H9 (cell line): ENCODE data around the gene CD68. TPM values are rescaled to one million over a fixed set of nuclear protein-coding genes. Genes with fewer than 3 reads are reported as not detected.

Experiments
- DNase-seq: peaks from one replicate; pipeline ENCODE4 v3.0.0-alpha.2; 2017
- H2AFZ ChIP-seq: one replicate; pipeline ENCODE4 v1.6.1; 2013; ENCODE audit warnings: mild to moderate bottlenecking, low read length, control low read depth, moderate library complexity
- H2AK5ac ChIP-seq: 2 replicates; pipeline ENCODE4 v1.6.1; 2013; ENCODE audit warnings: low read length, control low read depth, mixed read lengths; ENCODE audit not compliant: insufficient read length
- H2BK120ac ChIP-seq: one replicate; pipeline ENCODE4 v1.6.1; 2013; ENCODE audit warnings: low read depth, mild to moderate bottlenecking, low read length, control low read depth, inconsistent platforms; ENCODE audit not compliant: poor library complexity, severe bottlenecking
- H2BK12ac ChIP-seq: 2 replicates; pipeline ENCODE4 v1.6.1; 2013; ENCODE audit warnings: low read length, control low read depth, mixed read lengths, low read depth; ENCODE audit not compliant: insufficient read length
- H2BK15ac ChIP-seq: 2 replicates; pipeline ENCODE4 v1.6.1; 2013; ENCODE audit warnings: low read depth, low read length, control low read depth
- H2BK20ac ChIP-seq: one replicate; pipeline ENCODE4 v1.6.1; 2013; ENCODE audit warnings: low read depth, mild to moderate bottlenecking, low read length, control low read depth, inconsistent platforms; ENCODE audit not compliant: poor library complexity, severe bottlenecking
- H2BK5ac ChIP-seq: 2 replicates; pipeline ENCODE4 v1.6.1; 2013; ENCODE audit warnings: low read length, control low read depth, mixed read lengths; ENCODE audit not compliant: insufficient read length
- H3K14ac ChIP-seq: 2 replicates; pipeline ENCODE4 v1.6.1; 2013; ENCODE audit warnings: low read length, control low read depth; ENCODE audit not compliant: insufficient read depth
- H3K18ac ChIP-seq: 2 replicates; pipeline ENCODE4 v1.6.1; 2013; ENCODE audit warnings: low read depth, mild to moderate bottlenecking, mixed read lengths, low read length, control low read depth; ENCODE audit not compliant: insufficient read length
- H3K23ac ChIP-seq: 2 replicates; pipeline ENCODE4 v1.6.1; 2013; ENCODE audit warnings: low read length, control low read depth, mixed read lengths, low read depth; ENCODE audit not compliant: insufficient read length
- H3K23me2 ChIP-seq: 2 replicates; pipeline ENCODE4 v1.6.1; 2013; ENCODE audit warnings: low read depth, mild to moderate bottlenecking, mixed read lengths, low read length, control low read depth; ENCODE audit not compliant: insufficient read length, poor library complexity, severe bottlenecking
- H3K27ac ChIP-seq: 2 replicates; pipeline ENCODE4 v1.5.1; 2013; ENCODE audit warnings: low read length, control low read depth, mixed read lengths, low read depth; ENCODE audit not compliant: insufficient read length
- H3K27me3 ChIP-seq: 2 replicates; pipeline ENCODE4 v1.6.1; 2013; ENCODE audit warnings: low read length, control low read depth, inconsistent platforms; ENCODE audit not compliant: insufficient read depth
- H3K4ac ChIP-seq: 2 replicates; pipeline ENCODE4 v1.6.1; 2013; ENCODE audit warnings: low read depth, mild to moderate bottlenecking, control low read depth, inconsistent platforms, low read length, moderate library complexity
- H3K4me1 ChIP-seq: 2 replicates; pipeline ENCODE4 v1.6.1; 2013; ENCODE audit warnings: low read length, control low read depth, inconsistent platforms; ENCODE audit not compliant: insufficient read depth
- H3K4me2 ChIP-seq: 2 replicates; pipeline ENCODE4 v1.6.1; 2013; ENCODE audit warnings: low read length, control low read depth, mixed read lengths; ENCODE audit not compliant: insufficient read length, insufficient read depth
- H3K56ac ChIP-seq: 2 replicates; pipeline ENCODE4 v1.6.1; 2013; ENCODE audit warnings: low read depth, mild to moderate bottlenecking, mixed read lengths, low read length, control low read depth; ENCODE audit not compliant: insufficient read length
- H3K79me1 ChIP-seq: 2 replicates; pipeline ENCODE4 v1.6.1; 2013; ENCODE audit warnings: low read depth, mild to moderate bottlenecking, moderate library complexity, low read length, control low read depth, inconsistent platforms; ENCODE audit not compliant: insufficient read depth, poor library complexity, severe bottlenecking
- H3K79me2 ChIP-seq: 2 replicates; pipeline ENCODE4 v1.6.1; 2013; ENCODE audit warnings: low read length, control low read depth, inconsistent platforms; ENCODE audit not compliant: insufficient read depth
- H3K9ac ChIP-seq: 2 replicates; pipeline ENCODE4 v1.6.1; 2013; ENCODE audit warnings: low read length, control low read depth, mixed read lengths; ENCODE audit not compliant: insufficient read length; ENCODE audit errors: extremely low read depth
- H3K9me3 ChIP-seq: one replicate; pipeline ENCODE4 v1.6.1; 2013; ENCODE audit warnings: low read depth, low read length, inconsistent platforms; ENCODE audit not compliant: control insufficient read depth
- H3T11ph ChIP-seq: one replicate; pipeline ENCODE4 v1.6.1; 2013; ENCODE audit warnings: mild to moderate bottlenecking, low read length, control low read depth, inconsistent platforms
- H4K20me1 ChIP-seq: one replicate; pipeline ENCODE4 v1.6.1; 2013; ENCODE audit not compliant: control insufficient read depth, insufficient read length, insufficient read depth
- H4K5ac ChIP-seq: 2 replicates; pipeline ENCODE4 v1.6.1; 2013; ENCODE audit warnings: low read depth, mild to moderate bottlenecking, mixed read lengths, low read length, control low read depth; ENCODE audit not compliant: insufficient read length
- H4K8ac ChIP-seq: replicated peaks from 2 replicates; pipeline ENCODE4 v1.6.1; 2013; ENCODE audit warnings: low read length, control low read depth, mixed read lengths, low read depth; ENCODE audit not compliant: insufficient read length
- H4K91ac ChIP-seq: 2 replicates; pipeline ENCODE4 v1.6.1; 2013; ENCODE audit warnings: low read depth, mild to moderate bottlenecking, moderate library complexity, mixed read lengths, low read length, control low read depth; ENCODE audit not compliant: insufficient read length
- H3K27ac Mint-ChIP-seq, 3 experiments: 2 replicates in 2 of 3; 3 replicates in 1 of 3; pipeline ENCODE4 v1.8.0; 2020 to 2021; ENCODE audit warnings: mixed read lengths in 3 of 3, mild to moderate bottlenecking in 1 of 3, moderate library complexity in 1 of 3
- H3K27me3 Mint-ChIP-seq: 2 replicates; pipeline ENCODE4 v1.8.0; 2021; ENCODE audit warnings: low read depth, mild to moderate bottlenecking, moderate library complexity, mixed read lengths
- H3K36me3 Mint-ChIP-seq, 3 experiments: 2 replicates in 2 of 3; 3 replicates in 1 of 3; pipeline ENCODE4 v1.8.0; 2020 to 2021; ENCODE audit warnings: low read depth in 3 of 3, mixed read lengths in 3 of 3; ENCODE audit not compliant: insufficient read depth in 1 of 3
- H3K4me1 Mint-ChIP-seq, 2 experiments: 2 replicates each; pipeline ENCODE4 v1.8.0; 2020; ENCODE audit warnings: mixed read lengths in 2 of 2
- H3K4me3 Mint-ChIP-seq, 2 experiments: 2 replicates in 1 of 2; 3 replicates in 1 of 2; pipeline ENCODE4 v1.8.0; 2020 to 2021; ENCODE audit warnings: mild to moderate bottlenecking in 2 of 2, mixed read lengths in 2 of 2, moderate library complexity in 1 of 2
- H3K9me3 Mint-ChIP-seq, 2 experiments: 2 replicates in 1 of 2; 3 replicates in 1 of 2; pipeline ENCODE4 v1.8.0; 2020; ENCODE audit warnings: mild to moderate bottlenecking in 2 of 2, mixed read lengths in 2 of 2, moderate library complexity in 1 of 2
- WGBS: extraction: QIAGEN DNeasy Blood & Tissue Kit; methylation state at CpG from one replicate; pipeline ENCODE4 v1.1.7; 2013; ENCODE audit warnings: missing lambda C conversion rate, low lambda C conversion rate, mixed read lengths; ENCODE audit not compliant: insufficient read length; ENCODE audit errors: extremely low coverage; 5-methylcytosine and 5-hydroxymethylcytosine counted together
- total RNA-seq: library from RNA; stranded (reverse); gene quantifications from 2 replicates; pipeline ENCODE4 v1.2.1, GENCODE V29; 2021
- TF ChIP-seq, protein P1 (sequence below): fragments of 200-600 bp; sonication (generic); conservative IDR thresholded peaks from 3 replicates; pipeline ENCODE4 v1.8.0; 2021; ENCODE audit warnings: antibody characterized with exemption, mild to moderate bottlenecking

Gene CD68
- total RNA-seq, 1 experiment from 2014 or later, result 0.42 TPM

GRCh38 chr17:7569571-7569970, 9.9 kb upstream of the CD68 start:
- Mint-ChIP-seq H3K27ac (no peak overlapping the region), H3K27me3 (peaks cover 8% of the 10 kb centered on the region), H3K4me1 (peaks cover 16 to 17% of the 10 kb centered on the region in 2 experiments), H3K4me3 (no peak overlapping the region; a peak in 1 of 5 replicates), H3K36me3 (peaks cover 49 to 87% (median 77%) of the 10 kb centered on the region in 3 experiments), H3K9me3 (peaks cover 3 to 7% of the 10 kb centered on the region in 2 experiments; a peak in 3 of 5 replicates)
- Histone ChIP-seq H2BK12ac (no peak overlapping the region), H4K20me1 (no peaks in the 10 kb centered on the region), H3K79me1 (peaks cover 4% of the 10 kb centered on the region), H3K18ac (no peak overlapping the region), H2BK120ac (no peak overlapping the region), H3T11ph (no peak overlapping the region), H4K5ac (no peak overlapping the region), H2BK20ac (no peak overlapping the region), H3K14ac (no peak overlapping the region), H3K4me1 (peaks cover 1% of the 10 kb centered on the region; the same call in 1 of the 2 replicates), H4K91ac (no peak overlapping the region), H3K27ac (no peak overlapping the region), H3K23me2 (peaks cover 5% of the 10 kb centered on the region), H3K4me2 (no peak overlapping the region), H2AK5ac (no peak overlapping the region), H2BK5ac (no peak overlapping the region), H3K4ac (no peak overlapping the region), H3K56ac (no peak overlapping the region), H3K9ac (no peak overlapping the region), H2AFZ (no peak overlapping the region), H4K8ac (no peak overlapping the region), H3K23ac (no peak overlapping the region), H3K79me2 (peaks cover 19% of the 10 kb centered on the region; the same call in 1 of the 2 replicates), H3K9me3 (no peaks in the 10 kb centered on the region), H2BK15ac (no peak overlapping the region), H3K27me3 (no peaks in the 10 kb centered on the region)
- no CpG with 5 or more reads among the region's 5 CpGs for WGBS
- no peak for DNase-seq
- TF ChIP-seq, protein P1, sequence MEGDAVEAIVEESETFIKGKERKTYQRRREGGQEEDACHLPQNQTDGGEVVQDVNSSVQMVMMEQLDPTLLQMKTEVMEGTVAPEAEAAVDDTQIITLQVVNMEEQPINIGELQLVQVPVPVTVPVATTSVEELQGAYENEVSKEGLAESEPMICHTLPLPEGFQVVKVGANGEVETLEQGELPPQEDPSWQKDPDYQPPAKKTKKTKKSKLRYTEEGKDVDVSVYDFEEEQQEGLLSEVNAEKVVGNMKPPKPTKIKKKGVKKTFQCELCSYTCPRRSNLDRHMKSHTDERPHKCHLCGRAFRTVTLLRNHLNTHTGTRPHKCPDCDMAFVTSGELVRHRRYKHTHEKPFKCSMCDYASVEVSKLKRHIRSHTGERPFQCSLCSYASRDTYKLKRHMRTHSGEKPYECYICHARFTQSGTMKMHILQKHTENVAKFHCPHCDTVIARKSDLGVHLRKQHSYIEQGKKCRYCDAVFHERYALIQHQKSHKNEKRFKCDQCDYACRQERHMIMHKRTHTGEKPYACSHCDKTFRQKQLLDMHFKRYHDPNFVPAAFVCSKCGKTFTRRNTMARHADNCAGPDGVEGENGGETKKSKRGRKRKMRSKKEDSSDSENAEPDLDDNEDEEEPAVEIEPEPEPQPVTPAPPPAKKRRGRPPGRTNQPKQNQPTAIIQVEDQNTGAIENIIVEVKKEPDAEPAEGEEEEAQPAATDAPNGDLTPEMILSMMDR, result no peak
